Dendritic cell treated with granulocyte-macrophage colony-stimulating factor and Interleukin-4, amounts not matched to agents 40 ng/mL and 50 ng/mL, for 4 days (primary cell): ENCODE results near the gene PTPN21.
"Not testable (repeated sequence)": the region's sequence is repeated elsewhere in the genome, so short reads cannot be mapped to it uniquely, and the experiment has no call there.

Source experiments
- H3K27ac Mint-ChIP-seq: one replicate; pipeline ENCODE4 v1.8.0; 2022; ENCODE audit warnings: mild to moderate bottlenecking, mixed read lengths
- H3K27me3 Mint-ChIP-seq: one replicate; pipeline ENCODE4 v1.8.0; 2022; ENCODE audit warnings: mild to moderate bottlenecking, mixed read lengths
- H3K36me3 Mint-ChIP-seq: one replicate; pipeline ENCODE4 v1.8.0; 2022; ENCODE audit warnings: low read depth, mixed read lengths
- H3K4me1 Mint-ChIP-seq: one replicate; pipeline ENCODE4 v1.8.0; 2022; ENCODE audit warnings: low read depth, mixed read lengths
- H3K4me3 Mint-ChIP-seq: one replicate; pipeline ENCODE4 v1.8.0; 2022; ENCODE audit warnings: mild to moderate bottlenecking, moderate library complexity, mixed read lengths
- H3K9me3 Mint-ChIP-seq: one replicate; pipeline ENCODE4 v1.8.0; 2022; ENCODE audit warnings: mixed read lengths
- intact Hi-C: fragments of 100-400 bp; cut with micrococcal nuclease; formaldehyde crosslinking; loops from one replicate; pipeline ENCODE4 v1.15.0; 2022

PTPN21 gene

DNA sequence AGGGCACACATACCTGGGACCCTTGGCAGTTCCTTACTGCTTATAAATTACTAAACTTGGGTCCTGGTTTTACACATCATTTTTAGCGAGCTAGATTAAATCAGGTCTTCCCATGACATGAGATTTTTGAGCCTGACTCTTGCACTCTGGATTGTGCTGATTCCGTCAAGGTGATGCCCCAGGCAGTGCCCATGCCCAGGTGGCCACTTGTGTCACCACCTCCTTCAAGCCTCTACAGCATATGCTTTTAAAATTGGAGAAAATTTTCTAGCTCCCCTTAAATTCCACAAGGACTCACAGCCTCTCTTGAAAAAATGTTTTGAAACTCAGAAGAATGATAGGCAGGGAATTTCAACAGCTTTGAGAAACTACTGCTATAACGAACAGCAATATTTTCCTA, 9.6 kb downstream of the PTPN21 start:
- intact Hi-C loops, result no loop called here
- H3K4me1 Mint-ChIP-seq, result no peaks in the 10 kb centered on the region
- no peaks in the 10 kb centered on the region for H3K36me3 Mint-ChIP-seq
- H3K27me3 Mint-ChIP-seq, result peaks cover 14% of the 10 kb centered on the region
- H3K4me3 Mint-ChIP-seq, result no peak overlapping the region
- H3K9me3 Mint-ChIP-seq, result no peaks in the 10 kb centered on the region
- no peak overlapping the region for H3K27ac Mint-ChIP-seq

DNA sequence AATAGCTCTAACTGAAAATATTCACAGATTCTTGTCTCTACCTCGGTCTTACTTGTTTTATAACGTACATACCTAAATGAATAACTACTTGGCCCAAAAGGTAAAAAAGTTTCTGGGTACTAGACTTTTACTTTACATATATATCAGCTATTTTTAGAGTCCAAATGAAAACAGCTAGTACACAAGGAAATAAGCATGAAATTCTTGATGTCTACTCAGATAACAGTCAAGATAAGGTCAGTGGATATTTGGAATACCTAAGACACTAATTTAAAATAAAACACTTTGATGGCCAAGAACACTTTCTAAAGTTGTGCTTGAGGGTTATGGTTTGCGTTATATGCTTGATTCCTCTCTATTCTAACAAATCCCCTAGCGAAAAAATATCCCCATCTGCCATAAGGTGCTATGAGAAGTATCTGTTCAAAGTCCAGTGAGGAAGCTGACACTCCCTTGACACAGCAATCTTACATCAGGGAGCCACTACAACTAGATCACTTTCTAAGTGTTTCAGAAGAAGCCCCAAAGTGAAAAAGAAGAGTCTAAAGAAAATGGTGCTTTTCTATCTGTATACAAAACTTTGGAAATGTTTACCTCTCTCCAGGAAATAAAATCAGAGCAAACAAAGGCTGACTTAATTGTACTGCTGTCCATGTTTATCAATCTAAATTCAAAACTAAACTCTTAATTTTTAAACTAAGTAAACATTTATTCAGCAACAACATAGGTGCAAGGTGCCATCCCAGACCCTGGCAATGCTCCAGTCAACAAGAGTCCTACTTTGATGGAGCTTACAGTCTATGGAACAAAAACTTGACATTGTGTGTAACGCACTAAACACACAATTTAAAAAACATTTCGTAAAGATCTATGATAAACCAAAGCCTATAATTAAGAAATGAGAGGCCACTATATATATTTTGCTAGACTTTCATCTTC, 11.7 kb downstream of the PTPN21 start:
- intact Hi-C loops, result no loop called here
- H3K36me3 Mint-ChIP-seq, result no peaks in the 10 kb centered on the region
- peaks cover 8% of the 10 kb centered on the region for H3K27me3 Mint-ChIP-seq
- H3K4me3 Mint-ChIP-seq, result no peak overlapping the region
- H3K9me3 Mint-ChIP-seq, result no peaks in the 10 kb centered on the region
- no peak overlapping the region for H3K27ac Mint-ChIP-seq
- no peaks in the 10 kb centered on the region for H3K4me1 Mint-ChIP-seq

DNA sequence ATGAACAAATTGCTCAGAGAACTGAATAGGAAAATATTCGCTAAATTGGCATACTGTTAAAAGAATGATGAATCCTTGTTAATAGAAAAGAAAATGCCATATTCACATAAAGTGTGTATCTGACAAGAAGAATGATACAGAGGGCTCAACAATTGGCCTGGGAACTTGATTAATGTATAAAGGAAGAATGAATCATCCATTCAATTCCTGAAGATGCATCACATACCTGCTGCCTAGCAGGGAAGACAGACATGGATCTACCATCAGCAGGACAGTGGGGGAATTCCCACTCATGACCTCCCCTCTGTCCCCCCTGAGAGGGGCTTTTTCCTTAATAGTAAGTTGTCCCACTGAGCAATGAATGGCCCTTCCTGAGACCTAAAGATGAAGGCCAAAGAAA, 13.5 kb downstream of the PTPN21 start:
- no peak overlapping the region for H3K4me3 Mint-ChIP-seq
- H3K27me3 Mint-ChIP-seq, result peaks cover 3% of the 10 kb centered on the region
- intact Hi-C loops, result no loop called here
- no peaks in the 10 kb centered on the region for H3K36me3 Mint-ChIP-seq
- H3K4me1 Mint-ChIP-seq, result no peaks in the 10 kb centered on the region
- no peaks in the 10 kb centered on the region for H3K9me3 Mint-ChIP-seq
- H3K27ac Mint-ChIP-seq, result no peak overlapping the region

DNA sequence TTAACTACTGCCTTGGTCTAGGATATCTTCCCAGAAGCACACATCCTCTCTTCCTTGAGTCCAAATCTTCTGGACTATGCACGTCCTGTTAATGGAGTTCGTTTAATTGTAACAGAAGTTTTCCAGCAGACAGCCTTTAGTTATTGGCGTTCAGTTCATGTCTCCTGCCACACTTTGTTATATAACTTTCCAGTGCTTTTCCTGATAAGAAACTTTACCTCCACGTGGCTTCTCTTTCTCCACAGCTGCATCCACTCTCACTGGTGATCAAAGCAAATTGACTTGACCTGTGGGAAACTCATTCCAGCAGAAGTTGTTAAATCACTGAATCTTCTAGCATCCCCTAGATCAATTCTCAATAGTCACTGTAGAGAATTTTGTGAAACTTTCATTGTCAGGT, 19.0 kb downstream of the PTPN21 start:
- no peak overlapping the region for H3K27ac Mint-ChIP-seq
- no peak overlapping the region for H3K4me3 Mint-ChIP-seq
- intact Hi-C loops, result no loop called here
- no peaks in the 10 kb centered on the region for H3K9me3 Mint-ChIP-seq
- H3K4me1 Mint-ChIP-seq, result peaks cover 10% of the 10 kb centered on the region
- H3K36me3 Mint-ChIP-seq, result no peaks in the 10 kb centered on the region
- peaks cover 6% of the 10 kb centered on the region for H3K27me3 Mint-ChIP-seq

DNA sequence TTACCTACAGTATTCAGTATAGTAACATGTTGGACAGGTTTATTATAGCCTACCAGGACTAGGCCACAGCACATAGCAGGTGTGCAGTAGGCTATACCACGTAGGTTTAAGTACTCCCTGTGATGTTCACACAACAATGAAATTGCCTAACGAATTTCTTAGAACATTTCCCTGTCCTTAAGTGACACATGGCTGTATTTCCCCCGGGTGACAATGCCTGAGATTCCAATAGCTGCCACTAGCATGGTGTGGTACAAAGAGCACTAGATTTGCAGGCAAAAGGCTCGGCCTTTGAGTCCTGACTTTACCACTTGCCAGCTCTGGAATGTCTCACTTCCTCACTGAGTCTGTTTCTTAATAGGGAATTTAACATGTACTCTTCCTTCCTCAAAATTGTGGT, 19.7 kb downstream of the PTPN21 start:
- peaks cover 10% of the 10 kb centered on the region for H3K4me1 Mint-ChIP-seq
- H3K4me3 Mint-ChIP-seq, result no peak overlapping the region
- H3K27me3 Mint-ChIP-seq, result peaks cover 8% of the 10 kb centered on the region
- intact Hi-C loops, result no loop called here
- peaks cover 3% of the 10 kb centered on the region for H3K9me3 Mint-ChIP-seq
- H3K27ac Mint-ChIP-seq, result no peak overlapping the region
- no peaks in the 10 kb centered on the region for H3K36me3 Mint-ChIP-seq

DNA sequence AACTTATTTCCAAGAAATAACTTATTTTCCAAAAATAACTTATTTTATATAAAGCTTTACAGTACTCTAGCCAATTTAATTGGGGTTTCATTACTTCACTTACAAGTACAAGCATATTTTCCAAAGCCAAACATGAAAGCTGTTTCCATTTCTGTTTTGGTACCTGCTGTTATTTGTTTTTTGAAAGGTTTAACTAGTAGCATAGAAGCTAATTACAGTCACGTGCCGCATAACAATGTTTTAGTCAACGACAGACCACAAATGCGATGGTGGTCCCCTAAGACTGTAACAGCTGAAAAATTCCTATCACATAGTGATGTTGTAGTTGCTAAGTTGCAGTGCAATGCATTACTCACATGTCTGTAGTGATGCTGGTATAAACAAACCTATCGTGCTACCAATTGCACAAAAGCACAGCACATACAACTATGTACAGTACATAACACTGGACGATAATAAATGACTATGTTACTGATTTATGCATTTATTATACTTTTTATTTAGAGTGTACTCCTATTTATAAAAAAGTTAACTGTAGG, 21.7 kb downstream of the PTPN21 start:
- intact Hi-C loops, result no loop called here
- Mint-ChIP-seq H3K36me3 (no peaks in the 10 kb centered on the region), H3K4me1 (peaks cover 10% of the 10 kb centered on the region), H3K27me3 (peaks cover 9% of the 10 kb centered on the region), H3K9me3 (peaks cover 20% of the 10 kb centered on the region), H3K27ac (no peak overlapping the region), H3K4me3 (no peak overlapping the region)

DNA sequence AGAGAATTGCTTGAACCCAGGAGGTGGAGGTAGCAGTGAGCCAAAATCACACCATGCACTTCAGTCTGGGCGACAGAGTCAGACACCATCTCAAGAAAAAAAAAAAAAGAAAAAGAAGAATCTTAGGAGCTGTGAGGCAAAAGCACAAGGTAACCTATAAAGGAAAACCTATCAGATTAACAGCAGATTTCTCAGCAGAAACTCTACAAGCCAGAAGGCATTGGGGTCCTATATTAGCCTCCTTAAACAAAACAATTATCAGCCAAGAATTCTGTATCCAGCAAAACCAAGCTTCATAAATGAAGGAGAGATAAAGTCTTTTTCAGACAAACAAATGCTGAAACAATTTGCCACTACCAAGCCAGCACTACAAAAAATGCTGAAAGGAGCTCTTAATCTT, 24.9 kb downstream of the PTPN21 start:
- Mint-ChIP-seq H3K9me3 (peaks cover 20% of the 10 kb centered on the region), H3K27me3 (peaks cover 12% of the 10 kb centered on the region)
- H3K36me3 Mint-ChIP-seq, H3K4me3 Mint-ChIP-seq, H3K27ac Mint-ChIP-seq, H3K4me1 Mint-ChIP-seq, intact Hi-C loops: not testable (repeated sequence)

DNA sequence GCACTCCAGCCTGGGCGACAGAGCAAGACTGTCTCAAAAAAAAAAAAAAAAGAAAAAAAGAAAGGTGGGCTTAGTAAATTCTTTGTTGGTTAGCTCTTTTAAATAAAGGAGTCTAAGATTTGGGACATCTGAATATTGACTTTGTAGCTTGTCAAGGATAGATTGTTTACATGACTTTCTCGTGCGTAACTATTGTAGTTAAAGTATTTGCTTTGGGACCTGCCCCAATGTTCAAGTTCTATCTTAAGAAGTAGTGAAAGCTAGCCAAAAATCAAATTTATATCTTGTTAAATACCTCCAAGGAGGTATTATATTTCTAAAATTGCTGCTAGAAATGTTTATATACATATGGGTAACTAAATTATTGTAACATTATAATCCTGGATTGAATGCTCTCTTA, 32.4 kb downstream of the PTPN21 start:
- Mint-ChIP-seq H3K4me3 (no peak overlapping the region), H3K27ac (no peak overlapping the region), H3K9me3 (no peaks in the 10 kb centered on the region), H3K36me3 (no peaks in the 10 kb centered on the region), H3K4me1 (no peaks in the 10 kb centered on the region), H3K27me3 (peaks cover 3% of the 10 kb centered on the region)
- intact Hi-C loops, result no loop called here

DNA sequence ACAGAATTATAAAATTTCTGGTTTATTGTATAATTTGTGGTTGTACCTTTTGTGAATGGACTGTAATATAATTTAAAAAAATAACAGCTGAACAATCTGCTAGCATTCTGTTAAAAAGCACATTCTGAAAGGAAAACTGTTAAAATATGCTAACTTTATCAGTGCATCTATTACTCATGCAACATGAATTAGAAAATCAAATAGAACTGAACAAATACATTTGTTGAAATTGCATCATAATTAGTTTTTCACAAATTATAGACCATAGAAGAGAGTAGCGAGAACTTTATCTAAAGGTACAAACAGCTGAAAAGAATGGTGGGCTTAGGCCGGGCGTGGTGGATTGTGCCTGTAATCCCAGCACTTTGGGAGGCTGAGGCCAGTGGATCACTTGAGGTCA, 33.0 kb downstream of the PTPN21 start:
- no peaks in the 10 kb centered on the region for H3K4me1 Mint-ChIP-seq
- H3K9me3 Mint-ChIP-seq, result no peaks in the 10 kb centered on the region
- H3K4me3 Mint-ChIP-seq, result no peak overlapping the region
- H3K27ac Mint-ChIP-seq, result no peak overlapping the region
- peaks cover 3% of the 10 kb centered on the region for H3K27me3 Mint-ChIP-seq
- intact Hi-C loops, result no loop called here
- no peaks in the 10 kb centered on the region for H3K36me3 Mint-ChIP-seq

DNA sequence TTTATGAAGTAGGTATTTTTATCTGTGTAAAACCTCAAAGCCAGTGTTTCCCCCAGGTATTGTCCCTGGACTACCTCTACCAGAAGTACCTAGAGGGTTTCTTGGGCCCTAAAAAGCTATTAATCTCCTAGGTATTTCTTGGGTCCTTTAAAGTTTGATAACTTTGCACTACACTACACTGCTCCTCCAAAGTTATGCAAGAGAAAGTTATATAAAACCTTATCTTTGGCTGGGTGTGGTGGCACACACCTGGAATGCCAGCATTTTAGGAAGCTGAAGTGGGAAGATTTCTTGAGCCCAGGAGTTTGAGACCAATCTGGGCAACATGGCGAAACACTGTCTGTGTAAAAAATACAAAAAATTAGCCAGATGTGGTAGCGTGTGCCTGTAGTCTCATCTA, 34.9 kb downstream of the PTPN21 start:
- no peaks in the 10 kb centered on the region for H3K36me3 Mint-ChIP-seq
- H3K4me3 Mint-ChIP-seq, result no peak overlapping the region
- no peak overlapping the region for H3K27ac Mint-ChIP-seq
- no peaks in the 10 kb centered on the region for H3K9me3 Mint-ChIP-seq
- intact Hi-C loops, result no loop called here
- H3K4me1 Mint-ChIP-seq, result no peaks in the 10 kb centered on the region
- H3K27me3 Mint-ChIP-seq, result peaks cover 3% of the 10 kb centered on the region

DNA sequence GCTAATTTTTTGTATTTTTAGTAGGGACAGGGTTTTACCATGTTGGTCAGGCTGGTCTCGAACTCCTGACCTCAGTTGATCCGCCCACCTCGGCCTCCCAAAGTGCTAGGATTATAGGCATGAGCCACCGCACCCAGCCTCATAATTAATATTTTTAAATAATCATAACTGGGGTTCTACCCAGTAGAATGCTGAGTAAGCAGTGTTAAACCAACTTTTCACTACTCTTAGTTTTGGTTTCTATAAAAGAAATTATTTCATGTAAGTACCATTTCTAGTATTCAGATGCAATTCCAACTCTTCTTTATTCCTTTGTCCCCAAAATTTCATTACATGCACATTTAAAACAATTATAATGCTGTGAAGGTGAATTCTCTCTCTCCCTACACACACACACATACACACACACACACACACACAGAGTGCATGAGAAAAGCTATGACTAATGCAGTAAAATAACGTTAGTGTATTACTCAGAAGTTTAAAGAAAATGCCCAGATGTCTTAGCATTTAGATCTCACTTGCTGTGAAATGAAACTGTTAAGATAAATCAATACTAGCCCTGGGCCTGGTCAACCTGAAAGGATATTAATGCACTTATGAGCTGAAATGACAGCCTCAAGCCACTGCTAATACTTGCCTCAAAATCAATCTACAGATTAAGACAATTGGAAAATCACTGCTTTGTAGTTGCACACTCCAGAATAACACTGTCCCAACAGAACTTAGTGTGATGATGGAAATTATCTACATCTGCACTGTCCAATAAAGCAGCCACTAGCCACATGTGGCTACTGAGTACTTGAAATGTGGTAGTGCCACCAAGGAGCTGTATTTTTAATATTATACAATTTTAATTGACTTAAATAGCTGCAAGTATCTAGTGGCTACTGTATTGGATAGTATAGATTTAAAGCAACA, 36.0 kb downstream of the PTPN21 start:
- intact Hi-C loops, result no loop called here
- H3K4me1 Mint-ChIP-seq, result no peaks in the 10 kb centered on the region
- no peak overlapping the region for H3K27ac Mint-ChIP-seq
- H3K36me3 Mint-ChIP-seq, result no peaks in the 10 kb centered on the region
- H3K27me3 Mint-ChIP-seq, result peaks cover 3% of the 10 kb centered on the region
- H3K9me3 Mint-ChIP-seq, result no peaks in the 10 kb centered on the region
- no peak overlapping the region for H3K4me3 Mint-ChIP-seq

DNA sequence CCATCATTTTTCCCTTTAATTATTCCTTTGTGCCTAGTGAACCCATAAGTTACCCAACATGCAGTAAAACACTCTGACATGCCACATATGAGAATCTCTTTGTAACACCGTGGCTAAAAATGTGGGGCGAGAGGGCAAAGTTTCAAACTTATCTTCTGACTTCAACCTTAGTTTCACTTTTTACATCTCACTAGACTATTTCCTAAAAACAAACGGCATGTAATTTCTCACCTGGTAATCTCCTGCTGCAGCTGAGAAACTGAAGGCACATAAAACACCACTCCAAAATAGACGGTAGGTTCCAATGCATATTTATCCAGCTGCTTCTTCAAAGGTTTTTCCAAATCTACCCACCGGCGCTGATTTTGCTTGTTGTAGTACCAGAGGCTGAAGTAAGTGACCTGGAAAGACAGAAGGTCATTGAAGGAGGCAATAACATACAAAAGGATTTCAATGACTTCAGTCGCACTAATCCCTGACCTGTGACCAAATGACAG, 37.9 kb downstream of the PTPN21 start:
- no peak overlapping the region for H3K4me3 Mint-ChIP-seq
- no peaks in the 10 kb centered on the region for H3K27me3 Mint-ChIP-seq
- no peaks in the 10 kb centered on the region for H3K9me3 Mint-ChIP-seq
- H3K4me1 Mint-ChIP-seq, result no peaks in the 10 kb centered on the region
- intact Hi-C loops, result no loop called here
- no peaks in the 10 kb centered on the region for H3K36me3 Mint-ChIP-seq
- no peak overlapping the region for H3K27ac Mint-ChIP-seq

DNA sequence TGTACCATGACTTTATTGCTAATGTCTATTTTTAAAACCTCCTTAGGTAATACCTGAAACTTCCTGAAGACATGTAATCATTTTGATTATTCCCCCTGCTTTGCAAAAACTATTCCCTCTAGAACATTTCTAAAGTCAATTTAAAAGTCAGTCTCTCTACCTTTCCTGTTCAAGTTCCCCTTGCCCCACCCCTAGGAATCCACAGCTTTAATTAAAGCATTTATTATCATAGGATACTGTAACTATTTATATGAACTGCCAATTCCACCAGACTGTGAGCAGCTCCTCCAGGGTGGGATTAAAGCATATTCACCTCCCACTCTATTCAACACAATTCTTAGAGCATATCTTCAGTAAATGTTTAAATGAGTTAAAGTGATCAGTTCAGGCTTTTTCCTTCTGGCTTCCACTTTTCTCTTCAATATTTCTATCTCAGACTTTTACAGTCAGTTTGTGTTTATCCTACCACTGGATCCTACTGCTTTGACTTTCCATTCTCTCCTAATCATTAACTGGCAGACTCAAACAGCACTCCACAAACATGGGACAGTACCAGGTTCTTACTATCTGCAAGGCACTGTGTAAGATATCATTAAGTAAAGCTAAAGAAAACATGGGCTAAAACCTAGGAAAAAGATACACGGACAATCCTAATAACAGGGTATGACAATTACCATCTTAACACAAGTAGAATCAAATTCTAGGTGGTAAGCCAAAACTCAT, 39.1 kb downstream of the PTPN21 start:
- no peaks in the 10 kb centered on the region for H3K4me1 Mint-ChIP-seq
- H3K36me3 Mint-ChIP-seq, result no peaks in the 10 kb centered on the region
- H3K9me3 Mint-ChIP-seq, result no peaks in the 10 kb centered on the region
- H3K27ac Mint-ChIP-seq, result no peak overlapping the region
- H3K4me3 Mint-ChIP-seq, result no peak overlapping the region
- intact Hi-C loops, result no loop called here
- no peaks in the 10 kb centered on the region for H3K27me3 Mint-ChIP-seq
